Activated B cell treated with CpG ODN at 0.5 μM for 24 hours (primary cell): ENCODE measurements around the gene PARVG. TPM values are rescaled to one million over a fixed set of nuclear protein-coding genes. Genes with fewer than 3 reads are reported as not detected.

Source experiments
- ATAC-seq: fragments of 200-7000 bp; cut with Tn5 transposase; one replicate; pipeline ENCODE4 v1.10.0; 2021; ENCODE audit warnings: low read depth, mild to moderate bottlenecking, moderate library complexity
- CTCF ChIA-PET: fragments of 350-600 bp; sonication (Branson Sonifier 250); formaldehyde crosslinking; loops from one replicate; lab custom pipeline; 2021; ENCODE audit warnings: antibody characterized with exemption; lab: Charles Lee
- POLR2A ChIA-PET: fragments of 350-600 bp; sonication (Branson Sonifier 250); formaldehyde crosslinking; loops from one replicate; lab custom pipeline; 2021; ENCODE audit warnings: antibody characterized with exemption; lab: Charles Lee
- DNase-seq: peaks from one replicate; pipeline ENCODE4 v3.0.0; 2022
- H3K27ac Mint-ChIP-seq: one replicate; pipeline ENCODE4 v1.8.0; 2020; ENCODE audit warnings: mixed read lengths
- H3K27me3 Mint-ChIP-seq: one replicate; pipeline ENCODE4 v1.8.0; 2021; ENCODE audit warnings: mixed read lengths
- H3K36me3 Mint-ChIP-seq: one replicate; pipeline ENCODE4 v1.8.0; 2021; ENCODE audit warnings: low read depth, mixed read lengths
- H3K4me1 Mint-ChIP-seq: one replicate; pipeline ENCODE4 v1.8.0; 2021; ENCODE audit warnings: mixed read lengths
- H3K4me3 Mint-ChIP-seq: one replicate; pipeline ENCODE4 v1.8.0; 2020; ENCODE audit warnings: mild to moderate bottlenecking, mixed read lengths
- H3K9me3 Mint-ChIP-seq: one replicate; pipeline ENCODE4 v1.8.0; 2020; ENCODE audit warnings: mixed read lengths
- CTCF ChIP-seq: fragments of 200-600 bp; IDR thresholded peaks from one replicate; pipeline ENCODE4 v1.8.0; 2022; ENCODE audit warnings: antibody characterized with exemption, mild to moderate bottlenecking
- intact Hi-C: fragments of 100-400 bp; cut with micrococcal nuclease; formaldehyde crosslinking; loops from one replicate; pipeline ENCODE4 v1.15.1; 2024
- total RNA-seq: library from RNA; stranded (reverse); gene quantifications from 2 replicates; pipeline ENCODE4 v1.2.3, GENCODE V29; 2022

The PARVG gene
- total RNA-seq, 1 donor from 2014 or later, result 96.1 TPM

DNA sequence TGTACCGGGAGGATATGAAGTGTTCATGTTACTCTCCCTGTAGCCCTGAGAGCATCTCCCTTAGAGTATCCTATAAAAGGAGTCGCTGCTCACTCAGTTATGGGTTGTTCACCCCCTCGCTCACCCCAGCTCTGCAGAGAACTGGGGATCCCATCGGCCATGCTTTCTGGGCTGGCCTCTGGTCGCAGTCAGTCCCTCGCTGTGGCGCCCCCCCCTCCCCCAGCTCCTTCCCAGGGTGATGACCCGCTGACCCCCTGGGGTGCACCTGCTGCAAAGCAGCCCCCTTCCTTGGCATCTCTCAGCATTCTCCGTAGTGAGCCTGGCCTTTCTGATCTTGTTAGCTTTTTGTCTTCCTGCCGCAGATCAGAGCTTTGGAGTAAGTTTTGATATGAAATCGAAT, 10.3 kb upstream of the PARVG start:
- H3K4me1 Mint-ChIP-seq, result peaks cover 23% of the 10 kb centered on the region
- no peak overlapping the region for H3K4me3 Mint-ChIP-seq
- ChIA-PET POLR2A (interaction anchor here (0.6 to 3.6 kb wide), 2 partner anchors 11 to 25 kb away, joined by 3 to 29 read pairs; partner anchors contain the start of gene PARVG), CTCF (no interaction called here)
- no peaks in the 10 kb centered on the region for H3K9me3 Mint-ChIP-seq
- DNase-seq (no peak), ATAC-seq (no peak)
- H3K27me3 Mint-ChIP-seq, result no peaks in the 10 kb centered on the region
- H3K36me3 Mint-ChIP-seq, result peaks cover 25% of the 10 kb centered on the region
- no peak for TF ChIP-seq CTCF
- no peak overlapping the region for H3K27ac Mint-ChIP-seq
- intact Hi-C loops, result no loop called here

- POLR2A ChIA-PET, result interaction anchor here (0.6 to 3.6 kb wide), 3 partner anchors 10 to 308 kb away, joined by 3 to 29 read pairs (median 5); partner anchors contain the start of gene PARVG
- no peak overlapping the region for H3K4me3 Mint-ChIP-seq
- CTCF ChIA-PET, result no interaction called here
- H3K4me1 Mint-ChIP-seq, result peaks cover 23% of the 10 kb centered on the region
- H3K9me3 Mint-ChIP-seq, result no peaks in the 10 kb centered on the region
- H3K36me3 Mint-ChIP-seq, result peaks cover 21% of the 10 kb centered on the region
- no peak for TF ChIP-seq CTCF
- no peak for DNase-seq
- ATAC-seq, result no peak
- H3K27ac Mint-ChIP-seq, result no peak overlapping the region
- intact Hi-C loops, result no loop called here
- H3K27me3 Mint-ChIP-seq, result no peaks in the 10 kb centered on the region
These were observed 9.2 kb upstream of the PARVG start for GRCh38 chr22:44171561-44171960.

- ATAC-seq, result peak; percentile 98
- Mint-ChIP-seq H3K27ac (peak overlapping the region; percentile 59), H3K36me3 (peaks cover 18% of the 10 kb centered on the region), H3K27me3 (no peaks in the 10 kb centered on the region), H3K4me3 (peak overlapping the region; percentile 25), H3K9me3 (no peaks in the 10 kb centered on the region), H3K4me1 (peaks cover 23% of the 10 kb centered on the region)
- intact Hi-C loops, result loop anchor here (1.0 kb wide), 2 partner anchors 8 to 19 kb away; partner anchors contain the start of gene PARVG
- DNase-seq, result peak; percentile 50
- ChIA-PET POLR2A (interaction anchor here (1.0 to 3.6 kb wide), 2 partner anchors 9 to 87 kb away, joined by 3 to 29 read pairs; partner anchors contain the start of gene PARVG), CTCF (no interaction called here)
- no peak for TF ChIP-seq CTCF
These were observed 8.2 kb upstream of the PARVG start for GRCh38 chr22:44172370-44173108.

- Mint-ChIP-seq H3K36me3 (peaks cover 14% of the 10 kb centered on the region), H3K27me3 (no peaks in the 10 kb centered on the region), H3K27ac (no peak overlapping the region), H3K9me3 (no peaks in the 10 kb centered on the region), H3K4me3 (peak overlapping the region; percentile 25), H3K4me1 (peaks cover 23% of the 10 kb centered on the region)
- no peak for DNase-seq
- ATAC-seq, result no peak
- intact Hi-C loops, result no loop called here
- POLR2A ChIA-PET, result interaction anchor here (3.6 kb wide), 1 partner anchor 9 kb away, joined by 29 read pairs; the partner anchor contains the start of gene PARVG
- no peak for TF ChIP-seq CTCF
- CTCF ChIA-PET, result no interaction called here
These were observed 7.6 kb upstream of the PARVG start for GRCh38 chr22:44173154-44173553.

DNA sequence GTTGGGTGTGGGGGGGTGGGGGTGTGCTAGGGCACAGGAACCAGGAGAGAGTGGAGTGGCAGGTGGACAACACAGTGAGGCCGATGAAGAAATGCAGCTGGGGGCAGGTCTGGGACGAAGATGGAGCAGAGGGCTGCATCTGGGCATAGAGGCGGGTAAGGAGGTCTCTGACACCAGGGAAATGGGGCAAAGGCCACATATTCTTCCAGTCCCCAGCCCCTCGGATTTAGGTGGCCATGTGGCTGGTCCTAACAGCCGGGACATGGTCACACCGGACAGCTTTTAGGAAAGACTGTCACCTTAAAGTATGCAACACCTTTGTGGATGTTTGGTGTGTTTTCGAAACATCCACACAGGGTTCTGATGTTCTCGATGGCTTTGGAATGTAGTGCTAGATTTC, 5.0 kb upstream of the PARVG start:
- no peak for DNase-seq
- intact Hi-C loops, result no loop called here
- no peak for ATAC-seq
- ChIA-PET CTCF (no interaction called here), POLR2A (no interaction called here)
- Mint-ChIP-seq H3K27me3 (no peaks in the 10 kb centered on the region), H3K4me1 (peaks cover 32% of the 10 kb centered on the region), H3K4me3 (no peak overlapping the region), H3K9me3 (no peaks in the 10 kb centered on the region), H3K36me3 (peaks cover 2% of the 10 kb centered on the region), H3K27ac (no peak overlapping the region)
- no peak for TF ChIP-seq CTCF
